ENCODE data around the gene POLE4. TPM values are rescaled to one million over a fixed set of nuclear protein-coding genes. Genes with fewer than 3 reads are reported as not detected.

Gene POLE4
- total RNA-seq, 1 experiment from 2014 or later, result 34.6 TPM

DNA sequence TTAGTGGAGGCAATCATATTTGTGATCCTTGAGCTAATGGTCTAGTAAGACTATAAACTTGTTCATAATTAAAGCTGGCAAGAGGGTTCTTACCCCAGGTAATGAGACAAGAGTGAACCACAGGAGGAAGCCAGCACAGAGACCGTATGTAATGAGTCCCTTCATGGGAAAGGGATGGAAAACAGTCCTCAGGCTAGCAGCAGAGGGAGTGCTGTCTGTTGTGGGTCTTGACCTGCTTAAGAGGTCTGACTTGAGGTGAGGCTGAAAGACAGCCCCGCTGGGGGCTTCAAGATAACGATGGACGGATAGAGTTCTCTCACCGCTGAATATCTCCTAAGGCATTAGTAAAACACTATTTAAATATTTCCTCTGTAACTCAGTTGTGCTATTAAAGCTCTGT, 16.2 kb upstream of the POLE4 start:
- Mint-ChIP-seq H3K9me3 (ENCODE audit: low read depth, unreplicated experiment) (no peaks in the 10 kb centered on the region), H3K4me1 (ENCODE audit: low read depth, unreplicated experiment) (no peaks in the 10 kb centered on the region), H3K27ac (ENCODE audit: unreplicated experiment) (no peak overlapping the region), H3K27me3 (ENCODE audit: unreplicated experiment) (peaks cover 23% of the 10 kb centered on the region), H3K36me3 (ENCODE audit: insufficient read depth, unreplicated experiment) (no peaks in the 10 kb centered on the region), H3K4me3 (ENCODE audit: low read depth, unreplicated experiment) (no peak overlapping the region)
- DNase-seq, result no peak
- CTCF ChIA-PET, result no interaction called here
- no TSS peak for BruUV-seq (replicated peaks)
- TF ChIP-seq, protein P1, sequence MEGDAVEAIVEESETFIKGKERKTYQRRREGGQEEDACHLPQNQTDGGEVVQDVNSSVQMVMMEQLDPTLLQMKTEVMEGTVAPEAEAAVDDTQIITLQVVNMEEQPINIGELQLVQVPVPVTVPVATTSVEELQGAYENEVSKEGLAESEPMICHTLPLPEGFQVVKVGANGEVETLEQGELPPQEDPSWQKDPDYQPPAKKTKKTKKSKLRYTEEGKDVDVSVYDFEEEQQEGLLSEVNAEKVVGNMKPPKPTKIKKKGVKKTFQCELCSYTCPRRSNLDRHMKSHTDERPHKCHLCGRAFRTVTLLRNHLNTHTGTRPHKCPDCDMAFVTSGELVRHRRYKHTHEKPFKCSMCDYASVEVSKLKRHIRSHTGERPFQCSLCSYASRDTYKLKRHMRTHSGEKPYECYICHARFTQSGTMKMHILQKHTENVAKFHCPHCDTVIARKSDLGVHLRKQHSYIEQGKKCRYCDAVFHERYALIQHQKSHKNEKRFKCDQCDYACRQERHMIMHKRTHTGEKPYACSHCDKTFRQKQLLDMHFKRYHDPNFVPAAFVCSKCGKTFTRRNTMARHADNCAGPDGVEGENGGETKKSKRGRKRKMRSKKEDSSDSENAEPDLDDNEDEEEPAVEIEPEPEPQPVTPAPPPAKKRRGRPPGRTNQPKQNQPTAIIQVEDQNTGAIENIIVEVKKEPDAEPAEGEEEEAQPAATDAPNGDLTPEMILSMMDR (IDR thresholded peaks at IDR 0.05; ENCODE audit: unreplicated experiment), result no peak
- intact Hi-C loops (cut with micrococcal nuclease; ENCODE audit: unreplicated experiment), result no loop called here

DNA sequence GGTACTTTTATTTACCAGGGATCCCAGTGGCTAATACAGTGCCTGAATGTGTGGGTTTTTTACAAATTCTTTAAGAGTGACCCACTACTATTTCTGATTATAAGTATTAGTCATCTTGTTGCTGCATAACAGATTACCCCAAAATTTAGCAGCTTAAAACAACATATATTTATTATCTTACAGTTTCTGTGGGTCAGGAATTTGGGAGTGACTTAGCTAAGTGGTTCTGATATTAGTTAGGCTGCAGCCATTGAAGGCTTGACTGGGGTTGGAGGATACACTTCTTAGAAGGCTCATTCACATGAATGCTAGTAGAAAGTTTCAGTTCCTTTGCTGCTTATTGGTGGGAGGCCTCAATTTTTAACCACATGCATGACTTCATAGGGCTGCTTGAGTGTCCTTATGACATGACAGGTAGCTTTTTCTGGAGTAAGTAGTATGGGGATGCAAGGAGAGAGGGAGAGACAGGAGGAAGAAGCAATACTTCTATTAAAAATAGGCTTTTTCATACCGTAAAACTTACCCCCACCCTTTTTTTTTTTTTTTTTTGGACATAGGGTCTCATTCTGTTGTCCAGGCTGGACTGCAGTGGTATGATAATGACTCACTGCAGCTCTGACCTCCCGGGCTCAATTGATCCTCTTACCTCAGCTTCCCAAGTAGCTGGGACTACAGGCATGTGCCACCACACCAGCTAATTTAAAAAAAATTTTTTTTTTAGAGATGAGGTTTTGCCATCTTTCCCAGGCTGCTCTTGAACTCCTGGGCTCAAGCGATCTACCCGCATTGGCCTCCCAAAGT, 13.3 kb upstream of the POLE4 start:
- BruUV-seq (replicated peaks), result no TSS peak
- no peaks in the 10 kb centered on the region for H3K4me1 Mint-ChIP-seq (ENCODE audit: low read depth, unreplicated experiment)
- no peak overlapping the region for H3K4me3 Mint-ChIP-seq (ENCODE audit: low read depth, unreplicated experiment)
- no peak for DNase-seq
- TF ChIP-seq, protein P1 (IDR thresholded peaks at IDR 0.05; ENCODE audit: unreplicated experiment), result no peak
- H3K27me3 Mint-ChIP-seq (ENCODE audit: unreplicated experiment), result peaks cover 13% of the 10 kb centered on the region
- H3K27ac Mint-ChIP-seq (ENCODE audit: unreplicated experiment), result no peak overlapping the region
- no peaks in the 10 kb centered on the region for H3K36me3 Mint-ChIP-seq (ENCODE audit: insufficient read depth, unreplicated experiment)
- intact Hi-C loops (cut with micrococcal nuclease; ENCODE audit: unreplicated experiment), result no loop called here
- H3K9me3 Mint-ChIP-seq (ENCODE audit: low read depth, unreplicated experiment), result peaks cover 3% of the 10 kb centered on the region
- CTCF ChIA-PET, result interaction anchor here (0.7 kb wide), 2 partner anchors 30 to 35 kb away, joined by 3 read pairs; no protein-coding TSS in a partner anchor

DNA sequence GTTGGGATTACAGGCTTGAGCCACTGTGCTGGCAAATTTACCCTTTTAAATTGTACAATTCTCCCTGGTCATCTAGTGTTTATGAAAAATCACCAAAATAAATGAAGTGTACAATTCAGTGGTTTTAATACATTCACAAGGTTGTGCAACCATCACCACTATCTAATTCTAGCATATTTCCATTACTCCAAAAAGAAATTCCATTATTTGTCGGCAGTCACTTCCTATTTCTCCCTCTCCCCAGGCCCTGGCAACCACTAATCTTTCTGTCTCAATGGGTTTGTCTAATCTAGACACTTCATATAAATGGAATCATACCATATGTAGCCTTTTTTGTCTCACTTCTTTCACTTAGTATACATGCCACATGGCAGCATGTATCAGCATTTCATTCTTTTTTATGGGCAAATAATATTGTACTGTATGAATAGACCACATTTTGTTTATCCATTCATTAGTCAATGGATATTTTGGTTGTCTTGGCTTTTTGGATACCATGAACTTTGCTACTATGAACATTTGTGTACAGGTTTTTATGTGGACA, 12.6 kb upstream of the POLE4 start:
- intact Hi-C loops (cut with micrococcal nuclease; ENCODE audit: unreplicated experiment), result no loop called here
- TF ChIP-seq, protein P1 (IDR thresholded peaks at IDR 0.05; ENCODE audit: unreplicated experiment), result no peak
- CTCF ChIA-PET, result no interaction called here
- no peak for DNase-seq
- Mint-ChIP-seq H3K4me1 (ENCODE audit: low read depth, unreplicated experiment) (no peaks in the 10 kb centered on the region), H3K4me3 (ENCODE audit: low read depth, unreplicated experiment) (no peak overlapping the region), H3K27ac (ENCODE audit: unreplicated experiment) (no peak overlapping the region), H3K27me3 (ENCODE audit: unreplicated experiment) (peaks cover 13% of the 10 kb centered on the region), H3K36me3 (ENCODE audit: insufficient read depth, unreplicated experiment) (no peaks in the 10 kb centered on the region), H3K9me3 (ENCODE audit: low read depth, unreplicated experiment) (peaks cover 3% of the 10 kb centered on the region)
- BruUV-seq (replicated peaks), result no TSS peak

DNA sequence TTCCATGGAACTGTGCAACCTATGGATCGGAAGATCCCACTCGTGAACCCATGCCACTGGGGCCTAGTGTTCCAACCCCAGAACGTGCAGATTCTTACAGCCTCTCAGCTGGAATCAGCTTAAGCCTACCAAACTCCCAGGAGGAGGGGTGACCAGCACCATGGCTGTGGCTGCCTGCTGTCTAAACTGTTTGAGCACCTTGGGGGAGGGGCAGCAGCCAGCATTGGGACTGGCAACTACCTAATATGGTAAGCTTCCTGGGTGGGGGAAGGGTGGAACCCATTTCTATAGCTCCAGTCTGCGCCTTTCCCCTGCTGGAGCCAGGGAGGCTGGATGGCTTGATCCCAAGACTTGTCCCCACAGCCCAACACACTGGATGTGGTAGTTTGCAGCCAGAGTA, 10.7 kb upstream of the POLE4 start:
- Mint-ChIP-seq H3K4me3 (ENCODE audit: low read depth, unreplicated experiment) (no peak overlapping the region), H3K27ac (ENCODE audit: unreplicated experiment) (no peak overlapping the region), H3K4me1 (ENCODE audit: low read depth, unreplicated experiment) (peaks cover 9% of the 10 kb centered on the region), H3K36me3 (ENCODE audit: insufficient read depth, unreplicated experiment) (no peaks in the 10 kb centered on the region), H3K9me3 (ENCODE audit: low read depth, unreplicated experiment) (peaks cover 3% of the 10 kb centered on the region), H3K27me3 (ENCODE audit: unreplicated experiment) (peaks cover 13% of the 10 kb centered on the region)
- TF ChIP-seq, protein P1 (IDR thresholded peaks at IDR 0.05; ENCODE audit: unreplicated experiment), result no peak
- no peak for DNase-seq
- CTCF ChIA-PET, result no interaction called here
- BruUV-seq (replicated peaks), result no TSS peak
- intact Hi-C loops (cut with micrococcal nuclease; ENCODE audit: unreplicated experiment), result no loop called here

Measured in Calu3 (cell line).